Activated CD4-positive, alpha-beta T cell treated with anti-CD3 and anti-CD28 coated beads for 36 hours (primary cell): ENCODE data around the gene ELMO1. TPM values are rescaled to one million over a fixed set of nuclear protein-coding genes. Genes with fewer than 3 reads are reported as not detected.
A peak's percentile ranks its signal among the peaks of the same experiment; 100 is the strongest.

Experiments
- ATAC-seq: fragments of 200-7000 bp; cut with Tn5 transposase; one replicate; pipeline ENCODE4 v1.10.0; 2021; ENCODE audit warnings: mild to moderate bottlenecking, moderate library complexity
- CTCF ChIA-PET: fragments of 350-600 bp; sonication (Branson Sonifier 250); formaldehyde crosslinking; loops from one replicate; lab custom pipeline; 2021; ENCODE audit warnings: antibody characterized with exemption; lab: Charles Lee
- POLR2A ChIA-PET: fragments of 350-600 bp; sonication (Branson Sonifier 250); formaldehyde crosslinking; loops from one replicate; lab custom pipeline; 2021; ENCODE audit warnings: antibody characterized with exemption, inconsistent platforms; lab: Charles Lee
- DNase-seq: peaks from one replicate; pipeline ENCODE4 v3.0.0-alpha.2; 2020
- H3K27ac Mint-ChIP-seq: one replicate; pipeline ENCODE4 v1.8.0; 2021; ENCODE audit warnings: mixed read lengths
- H3K27me3 Mint-ChIP-seq: one replicate; pipeline ENCODE4 v1.8.0; 2021; ENCODE audit warnings: mixed read lengths
- H3K36me3 Mint-ChIP-seq: one replicate; pipeline ENCODE4 v1.8.0; 2021; ENCODE audit warnings: low read depth, mixed read lengths
- H3K4me1 Mint-ChIP-seq: one replicate; pipeline ENCODE4 v1.8.0; 2021; ENCODE audit warnings: mixed read lengths
- H3K4me3 Mint-ChIP-seq: one replicate; pipeline ENCODE4 v1.8.0; 2021; ENCODE audit warnings: mild to moderate bottlenecking, moderate library complexity, mixed read lengths
- H3K9me3 Mint-ChIP-seq: one replicate; pipeline ENCODE4 v1.8.0; 2021; ENCODE audit warnings: low read depth, mixed read lengths
- intact Hi-C, 2 experiments: fragments of 100-400 bp; cut with DNase I in 1 of 2; cut with micrococcal nuclease in 1 of 2; formaldehyde crosslinking; loops; one replicate each; pipeline versions ENCODE4 v1.14.2 to v1.15.1; 2022 to 2024; cut with DNase I, micrococcal nuclease
- total RNA-seq, 2 experiments: library from RNA; stranded (reverse); gene quantifications; one replicate each; pipeline ENCODE4 v1.2.3, GENCODE V29; 2021

Gene ELMO1
- total RNA-seq, 2 experiments from 2014 or later: 96.2 to 173 TPM

DNA sequence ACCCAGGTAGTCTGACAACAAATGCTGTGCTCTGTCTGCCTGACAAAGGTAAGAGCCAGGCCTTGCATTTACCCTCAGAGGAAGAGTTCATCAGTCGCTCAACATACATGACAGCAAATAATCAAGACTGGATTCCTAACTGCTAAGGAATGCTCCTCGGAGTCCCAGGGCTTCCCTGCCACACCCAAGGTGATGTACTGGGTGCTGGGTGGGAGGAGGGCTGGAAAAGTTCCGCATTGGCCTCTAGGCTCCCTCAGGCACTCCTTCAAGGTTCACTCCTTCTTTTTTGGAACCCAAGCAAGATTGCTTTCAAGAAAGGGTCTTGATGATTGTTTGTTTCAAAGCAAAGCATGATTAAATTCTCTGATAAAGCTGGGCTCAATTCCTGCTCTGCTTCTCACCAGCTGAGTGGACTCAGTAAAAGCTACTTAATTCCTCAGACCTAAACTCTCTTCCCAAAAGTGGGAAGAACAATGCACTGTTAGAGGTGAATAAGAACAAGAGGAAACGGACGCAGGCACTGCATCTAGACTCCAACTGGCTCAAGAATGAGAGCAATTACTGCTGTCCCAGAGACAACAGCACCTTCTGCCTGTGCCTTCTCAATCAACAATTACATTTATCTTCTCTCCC lies 173.5 kb downstream of the ELMO1 start:
- CTCF ChIA-PET: interaction anchor here (0.6 kb wide), 1 partner anchor 208 kb away, joined by 3 read pairs; no protein-coding TSS in a partner anchor

GRCh38 chr7:37273891-37274290 lies 174.8 kb downstream of the ELMO1 start:
- ATAC-seq: no peak
- POLR2A ChIA-PET: interaction anchor here (0.5 kb wide), 1 partner anchor 12 kb away, joined by 3 read pairs; no protein-coding TSS in a partner anchor
- H3K27me3 Mint-ChIP-seq: no peaks in the 10 kb centered on the region
- H3K4me1 Mint-ChIP-seq: peaks cover 32% of the 10 kb centered on the region
- H3K27ac Mint-ChIP-seq: no peak overlapping the region
- intact Hi-C loops: no loop called here
- CTCF ChIA-PET: interaction anchor here (1.0 to 1.3 kb wide), 2 partner anchors 10 to 176 kb away, joined by 3 to 4 read pairs; no protein-coding TSS in a partner anchor
- H3K36me3 Mint-ChIP-seq: peaks cover 13% of the 10 kb centered on the region
- no peaks in the 10 kb centered on the region for H3K9me3 Mint-ChIP-seq
- no peak overlapping the region for H3K4me3 Mint-ChIP-seq
- DNase-seq: no peak

More for the DNA sequence above, 173.5 kb downstream of the ELMO1 start:
- ATAC-seq (no peak), DNase-seq (no peak)
- peaks cover 18% of the 10 kb centered on the region for H3K36me3 Mint-ChIP-seq
- H3K4me1 Mint-ChIP-seq: peaks cover 40% of the 10 kb centered on the region
- no peaks in the 10 kb centered on the region for H3K27me3 Mint-ChIP-seq
- no peaks in the 10 kb centered on the region for H3K9me3 Mint-ChIP-seq
- H3K27ac Mint-ChIP-seq: no peak overlapping the region
- POLR2A ChIA-PET: no interaction called here
- no peak overlapping the region for H3K4me3 Mint-ChIP-seq
- intact Hi-C loops: no loop called here

- intact Hi-C loops: no loop called here
- Mint-ChIP-seq H3K27me3 (no peaks in the 10 kb centered on the region), H3K4me3 (no peak overlapping the region), H3K4me1 (peaks cover 32% of the 10 kb centered on the region), H3K9me3 (no peaks in the 10 kb centered on the region), H3K27ac (no peak overlapping the region), H3K36me3 (peaks cover 24% of the 10 kb centered on the region)
- DNase-seq: no peak
- ChIA-PET POLR2A (no interaction called here), CTCF (interaction anchor here (0.7 to 1.7 kb wide), 4 partner anchors 14 to 238 kb away, joined by 3 to 8 read pairs (median 4); no protein-coding TSS in a partner anchor)
- ATAC-seq: no peak
Observed at GRCh38 chr7:37269711-37270508, 178.8 kb downstream of the ELMO1 start.

- peaks cover 32% of the 10 kb centered on the region for H3K4me1 Mint-ChIP-seq
- H3K27ac Mint-ChIP-seq: no peak overlapping the region
- H3K36me3 Mint-ChIP-seq: peaks cover 27% of the 10 kb centered on the region
- H3K4me3 Mint-ChIP-seq: no peak overlapping the region
- DNase-seq (no peak), ATAC-seq (no peak)
- intact Hi-C loops: no loop called here
- ChIA-PET CTCF (interaction anchor here (1.2 kb wide), 1 partner anchor 18 kb away, joined by 3 read pairs; no protein-coding TSS in a partner anchor), POLR2A (no interaction called here)
- no peaks in the 10 kb centered on the region for H3K9me3 Mint-ChIP-seq
- no peaks in the 10 kb centered on the region for H3K27me3 Mint-ChIP-seq
Observed at GRCh38 chr7:37267251-37267650, 181.4 kb downstream of the ELMO1 start.

GRCh38 chr7:37265876-37266275 lies 182.8 kb downstream of the ELMO1 start:
- CTCF ChIA-PET: interaction anchor here (0.9 to 1.0 kb wide), 2 partner anchors 19 to 20 kb away, joined by 3 read pairs; no protein-coding TSS in a partner anchor
- no peak for ATAC-seq
- no peaks in the 10 kb centered on the region for H3K27me3 Mint-ChIP-seq

DNA sequence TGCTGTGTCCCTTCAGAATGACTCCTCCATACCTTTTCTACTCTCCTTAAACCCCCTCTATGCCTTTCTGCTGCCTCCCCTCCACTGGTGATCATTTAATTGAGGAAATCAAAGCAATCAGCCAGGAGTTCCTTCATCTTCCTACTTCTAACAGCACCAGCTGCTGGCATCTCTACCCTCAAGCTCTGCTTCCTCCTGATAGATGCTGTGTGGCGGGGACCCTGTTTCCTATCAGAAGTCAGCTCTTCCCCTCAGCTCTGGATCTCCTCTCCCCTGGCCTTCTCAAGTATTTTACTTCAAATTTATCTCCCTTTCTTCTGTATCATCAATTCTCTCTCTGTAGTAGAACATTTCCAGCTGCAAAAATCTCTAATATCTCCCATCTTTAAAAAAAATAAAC lies 183.7 kb downstream of the ELMO1 start:
- H3K4me1 Mint-ChIP-seq: peaks cover 27% of the 10 kb centered on the region
- no peak overlapping the region for H3K27ac Mint-ChIP-seq
- intact Hi-C loops: no loop called here
- H3K27me3 Mint-ChIP-seq: no peaks in the 10 kb centered on the region
- no peak overlapping the region for H3K4me3 Mint-ChIP-seq
- DNase-seq: no peak
- ChIA-PET POLR2A (interaction anchor here (0.7 kb wide), 1 partner anchor 10 kb away, joined by 3 read pairs; no protein-coding TSS in a partner anchor), CTCF (interaction anchor here (0.5 to 1.0 kb wide), 3 partner anchors 20 to 959 kb away, joined by 3 read pairs; no protein-coding TSS in a partner anchor)
- no peaks in the 10 kb centered on the region for H3K9me3 Mint-ChIP-seq
- peaks cover 15% of the 10 kb centered on the region for H3K36me3 Mint-ChIP-seq
- no peak for ATAC-seq

More at GRCh38 chr7:37265876-37266275, 182.8 kb downstream of the ELMO1 start:
- Mint-ChIP-seq H3K9me3 (no peaks in the 10 kb centered on the region), H3K4me3 (no peak overlapping the region), H3K4me1 (peaks cover 29% of the 10 kb centered on the region), H3K27ac (peak overlapping the region; percentile 29), H3K36me3 (peaks cover 17% of the 10 kb centered on the region)
- POLR2A ChIA-PET: no interaction called here
- intact Hi-C loops: no loop called here
- no peak for DNase-seq

- Mint-ChIP-seq H3K27ac (no peak overlapping the region), H3K4me3 (no peak overlapping the region), H3K9me3 (no peaks in the 10 kb centered on the region), H3K36me3 (peaks cover 18% of the 10 kb centered on the region), H3K4me1 (peaks cover 35% of the 10 kb centered on the region), H3K27me3 (no peaks in the 10 kb centered on the region)
- POLR2A ChIA-PET: no interaction called here
- DNase-seq (no peak), ATAC-seq (no peak)
- intact Hi-C loops: no loop called here
- CTCF ChIA-PET: interaction anchor here (1.1 kb wide), 1 partner anchor 22 kb away, joined by 3 read pairs; no protein-coding TSS in a partner anchor
Observed at GRCh38 chr7:37262181-37262580, 186.5 kb downstream of the ELMO1 start.

DNA sequence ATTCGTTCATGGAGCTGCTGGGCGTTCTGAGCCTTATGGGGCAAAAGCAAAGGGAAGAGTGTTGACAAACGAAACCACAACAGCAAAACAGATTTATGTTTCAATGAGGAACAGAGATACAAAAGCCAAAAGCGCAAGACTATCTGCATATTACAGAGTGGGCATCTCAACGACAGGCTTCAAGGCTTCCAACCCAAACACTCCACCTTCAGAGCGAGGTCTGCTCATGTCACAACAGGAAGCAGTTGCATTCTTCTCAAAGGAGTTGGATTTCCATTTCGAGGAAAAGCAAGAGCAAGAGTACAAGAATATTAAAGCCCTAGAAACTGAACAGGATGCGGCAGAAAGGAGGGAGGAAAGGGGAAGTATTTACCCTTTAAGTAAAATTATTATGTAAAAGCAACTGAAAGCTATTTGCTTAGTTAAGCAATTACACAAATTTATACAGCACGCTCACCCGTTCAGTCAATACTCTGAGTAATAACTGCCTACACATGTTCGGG lies 189.3 kb downstream of the ELMO1 start:
- intact Hi-C loops: no loop called here
- H3K4me3 Mint-ChIP-seq: no peak overlapping the region
- peaks cover 34% of the 10 kb centered on the region for H3K36me3 Mint-ChIP-seq
- DNase-seq: no peak
- H3K4me1 Mint-ChIP-seq: peaks cover 26% of the 10 kb centered on the region
- no peaks in the 10 kb centered on the region for H3K9me3 Mint-ChIP-seq
- H3K27me3 Mint-ChIP-seq: no peaks in the 10 kb centered on the region
- peak overlapping the region; percentile 47 for H3K27ac Mint-ChIP-seq
- no peak for ATAC-seq
- ChIA-PET POLR2A (no interaction called here), CTCF (no interaction called here)

DNA sequence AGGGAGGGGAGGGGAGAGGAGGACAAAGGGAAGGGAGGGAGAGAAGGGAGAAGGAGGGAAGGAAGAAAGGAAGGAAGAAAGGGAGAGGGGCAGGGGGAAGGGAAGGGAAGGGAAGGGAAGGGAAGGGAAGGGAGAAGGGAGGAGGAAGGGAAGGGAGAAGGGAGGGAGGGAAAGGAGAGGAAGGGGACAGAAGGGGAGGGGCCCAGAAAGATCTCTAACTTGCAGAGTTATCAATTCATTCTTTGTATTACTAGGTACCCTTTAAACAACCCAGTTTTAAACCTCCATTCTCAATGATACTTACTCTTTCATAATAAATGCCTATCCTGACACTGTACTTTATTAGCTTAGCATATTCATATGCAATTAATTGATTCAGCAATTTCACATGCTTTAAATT lies 192.0 kb downstream of the ELMO1 start:
- DNase-seq (no peak), ATAC-seq (no peak)
- intact Hi-C loops: no loop called here
- Mint-ChIP-seq H3K27ac (no peak overlapping the region), H3K4me1 (peaks cover 36% of the 10 kb centered on the region), H3K9me3 (no peaks in the 10 kb centered on the region), H3K4me3 (no peak overlapping the region), H3K27me3 (no peaks in the 10 kb centered on the region), H3K36me3 (peaks cover 49% of the 10 kb centered on the region)
- ChIA-PET CTCF (no interaction called here), POLR2A (interaction anchor here (0.6 kb wide), 1 partner anchor 96 kb away, joined by 3 read pairs; no protein-coding TSS in a partner anchor)

GRCh38 chr7:37255327-37255944 lies 193.2 kb downstream of the ELMO1 start:
- ChIA-PET POLR2A (interaction anchor here (0.6 kb wide), 2 partner anchors 10 to 23 kb away, joined by 3 read pairs; no protein-coding TSS in a partner anchor), CTCF (interaction anchor here (0.8 to 1.1 kb wide), 3 partner anchors 51 to 98 kb away, joined by 3 to 5 read pairs (median 3); no protein-coding TSS in a partner anchor)
- DNase-seq: no peak
- H3K27me3 Mint-ChIP-seq: no peaks in the 10 kb centered on the region
- peaks cover 49% of the 10 kb centered on the region for H3K36me3 Mint-ChIP-seq
- ATAC-seq: no peak
- intact Hi-C loops: no loop called here
- no peak overlapping the region for H3K27ac Mint-ChIP-seq
- peaks cover 38% of the 10 kb centered on the region for H3K4me1 Mint-ChIP-seq
- no peak overlapping the region for H3K4me3 Mint-ChIP-seq
- no peaks in the 10 kb centered on the region for H3K9me3 Mint-ChIP-seq

DNA sequence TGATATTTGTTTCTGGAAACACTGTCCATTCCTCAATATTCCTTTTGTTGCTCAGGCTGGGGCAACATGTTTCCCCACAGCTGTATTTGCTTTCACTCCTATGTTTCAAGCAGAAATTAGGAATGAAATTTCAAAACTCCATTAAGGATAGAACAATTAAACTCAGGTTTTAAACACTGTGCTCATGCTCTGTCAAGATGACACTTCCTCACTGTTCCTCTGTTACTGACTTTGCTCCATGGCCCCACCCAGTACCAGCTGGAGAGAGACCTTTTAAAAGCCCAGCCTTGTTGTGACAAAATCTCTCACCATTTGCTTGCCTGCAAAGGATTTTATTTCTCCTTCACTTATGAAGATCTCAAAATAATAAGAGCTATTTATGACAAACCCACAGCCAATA lies 197.4 kb downstream of the ELMO1 start:
- DNase-seq (no peak), ATAC-seq (no peak)
- Mint-ChIP-seq H3K36me3 (peaks cover 44% of the 10 kb centered on the region), H3K9me3 (no peaks in the 10 kb centered on the region), H3K27ac (no peak overlapping the region), H3K4me1 (peaks cover 36% of the 10 kb centered on the region), H3K27me3 (no peaks in the 10 kb centered on the region), H3K4me3 (no peak overlapping the region)
- intact Hi-C loops: no loop called here
- ChIA-PET CTCF (no interaction called here), POLR2A (no interaction called here)
